Anterior cingulate cortex (tissue), 58 donors: ENCODE results near the gene FABP6.
A peak's percentile ranks its signal among the peaks of the same experiment; 100 is the strongest.

Source experiments
- DNase-seq, 58 donors: peaks; one replicate each; lab custom pipeline; 2025; lab: John Stamatoyannopoulos, UW

Gene FABP6

DNA sequence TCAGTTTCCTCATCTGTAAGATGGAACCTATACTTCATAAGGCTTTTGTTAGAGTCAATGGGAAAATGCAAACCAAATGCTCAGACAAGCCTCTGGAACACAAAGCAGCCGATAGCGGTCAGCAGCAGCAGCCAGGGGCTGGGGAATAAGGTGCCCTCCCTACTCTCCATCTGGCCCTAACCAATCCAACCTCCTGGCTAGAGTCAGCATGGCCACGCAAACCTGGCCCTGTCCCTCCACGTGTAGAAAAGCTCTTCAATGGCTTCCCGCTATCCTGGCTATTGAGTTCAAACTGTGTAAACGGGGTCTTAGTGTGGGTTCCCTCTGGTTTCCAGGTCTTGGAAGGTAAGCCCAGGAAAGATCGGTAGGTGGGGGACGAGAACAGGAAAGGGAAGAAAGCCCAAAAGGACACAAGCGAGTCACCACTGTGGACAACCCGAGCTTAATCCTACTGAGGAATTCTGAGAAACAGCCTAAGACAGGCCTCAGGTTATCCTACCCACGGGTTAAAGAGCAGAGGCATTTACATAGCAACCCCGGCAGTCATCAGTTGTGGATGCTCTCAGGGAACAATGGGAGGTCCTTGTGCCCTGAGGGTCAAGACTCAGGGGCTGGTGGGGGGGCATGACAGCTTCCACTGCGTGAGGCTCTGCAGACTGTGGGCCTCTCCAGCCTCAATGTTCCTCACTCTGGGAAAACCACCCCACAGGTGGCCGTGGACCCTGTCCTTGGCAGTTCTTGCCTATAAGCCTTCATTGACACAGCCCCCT lies 30.9 kb downstream of the FABP6 start:
- DNase-seq = no peak

DNA sequence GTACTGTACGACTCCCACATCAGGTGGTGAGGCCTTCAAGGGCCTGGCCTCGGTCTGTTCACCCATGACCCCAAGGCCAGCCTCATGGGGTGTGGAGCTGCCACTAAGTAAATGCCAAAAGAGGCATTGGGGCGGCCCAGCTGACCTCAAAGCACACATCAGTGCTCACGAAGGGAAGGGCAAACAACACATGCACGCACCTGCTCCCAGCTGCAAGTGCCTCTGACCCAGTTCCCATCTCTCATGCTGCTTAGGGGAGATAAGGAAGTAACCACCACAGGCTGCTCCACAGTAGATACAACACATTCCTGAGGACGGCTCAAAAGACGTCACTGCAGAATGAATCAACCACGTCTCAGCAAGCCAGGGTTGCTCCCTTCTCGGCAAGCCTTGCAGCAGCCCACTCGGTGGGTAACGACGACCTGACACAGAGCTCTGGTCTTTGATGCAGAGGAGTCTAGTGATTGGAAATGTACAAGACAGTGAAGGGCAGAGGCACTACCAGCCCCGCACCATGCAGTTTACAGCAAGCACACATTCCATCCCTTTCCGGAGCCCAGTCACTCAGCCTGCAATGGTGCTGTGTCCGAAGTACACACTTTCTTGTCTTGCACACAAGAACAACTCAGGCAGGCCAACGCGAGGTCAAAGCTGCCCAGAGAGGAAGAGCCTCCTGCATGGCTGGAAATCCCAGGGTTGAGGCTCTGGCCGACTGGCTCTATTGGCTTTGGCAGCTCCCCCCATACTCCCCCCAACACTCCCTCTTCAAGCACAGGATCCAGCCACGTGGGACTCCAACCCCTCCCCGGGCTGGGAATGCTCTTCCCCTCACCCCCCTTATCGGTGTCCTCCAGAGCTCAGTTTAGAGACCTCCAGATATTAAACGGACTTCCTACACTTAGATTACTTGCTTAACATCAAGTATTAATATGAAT lies 31.8 kb downstream of the FABP6 start:
- no peak for DNase-seq

DNA sequence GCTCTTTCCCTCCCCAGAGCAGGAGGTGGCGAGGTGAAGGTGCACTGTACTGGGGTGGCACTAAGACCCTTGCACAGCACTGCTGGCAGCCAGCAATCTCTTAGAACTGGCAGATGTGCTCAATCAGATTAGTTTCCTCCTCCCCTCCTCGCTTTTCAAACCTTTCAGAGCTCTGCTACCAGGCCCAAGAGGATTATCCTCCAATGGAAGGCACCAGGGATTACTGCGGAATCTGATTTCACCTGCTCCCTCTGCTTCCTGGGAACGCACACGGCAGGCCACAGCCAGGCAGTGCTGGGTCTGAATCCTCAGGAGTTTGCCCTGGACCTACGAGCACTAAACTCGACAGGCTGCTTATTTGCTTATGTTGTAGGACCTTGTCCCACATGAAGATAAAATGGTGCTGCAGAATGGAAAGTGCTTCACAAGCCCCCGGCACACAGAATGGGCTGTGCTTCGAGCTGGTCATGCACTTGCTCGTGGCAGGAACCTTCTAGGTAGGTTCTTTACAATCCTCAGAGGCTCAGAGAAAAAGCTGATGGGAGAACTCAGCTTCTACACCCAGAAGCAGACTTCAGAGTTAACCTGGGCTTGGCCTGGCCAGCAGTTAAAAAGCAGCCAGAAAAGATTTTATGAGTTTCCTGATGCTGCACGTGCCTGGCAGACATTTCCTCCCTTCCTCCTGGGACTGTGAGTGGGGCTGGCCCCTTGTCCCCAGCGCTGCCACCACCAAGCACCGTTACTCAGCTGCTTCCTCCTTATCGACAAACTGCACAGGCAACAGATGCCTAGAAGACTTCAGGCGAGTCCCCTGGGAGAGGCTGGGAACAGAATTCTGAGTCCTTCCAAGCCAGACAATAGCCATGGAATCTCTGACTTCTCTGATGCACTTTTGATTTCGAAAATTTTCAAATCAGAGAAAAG lies 33.1 kb downstream of the FABP6 start:
- no peak for DNase-seq

DNA sequence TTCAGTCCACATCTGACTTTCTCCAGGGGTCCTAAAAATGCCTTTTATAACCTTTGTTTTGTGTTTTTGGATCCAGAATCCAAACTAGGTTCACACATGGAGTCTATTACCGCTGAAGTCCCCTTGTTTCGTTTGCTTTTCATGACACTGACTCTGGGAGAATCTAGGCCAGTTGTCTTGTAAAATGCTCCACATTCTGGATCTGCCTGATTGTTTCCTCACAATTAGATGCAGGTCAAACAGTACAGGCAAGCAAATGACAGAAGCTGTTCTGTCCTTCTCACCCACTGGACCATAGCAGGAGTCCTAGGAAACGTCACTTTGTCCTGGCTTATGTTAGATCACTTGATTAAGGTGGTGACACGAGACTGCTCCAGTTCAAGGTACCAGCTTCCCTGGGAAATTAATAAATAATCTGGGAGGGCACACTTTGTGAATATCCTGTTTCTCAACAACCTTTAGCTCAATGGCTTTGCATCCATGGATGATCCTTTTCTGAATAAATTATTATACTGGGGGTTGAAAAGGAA lies 34.1 kb downstream of the FABP6 start:
- DNase-seq = no peak

DNA sequence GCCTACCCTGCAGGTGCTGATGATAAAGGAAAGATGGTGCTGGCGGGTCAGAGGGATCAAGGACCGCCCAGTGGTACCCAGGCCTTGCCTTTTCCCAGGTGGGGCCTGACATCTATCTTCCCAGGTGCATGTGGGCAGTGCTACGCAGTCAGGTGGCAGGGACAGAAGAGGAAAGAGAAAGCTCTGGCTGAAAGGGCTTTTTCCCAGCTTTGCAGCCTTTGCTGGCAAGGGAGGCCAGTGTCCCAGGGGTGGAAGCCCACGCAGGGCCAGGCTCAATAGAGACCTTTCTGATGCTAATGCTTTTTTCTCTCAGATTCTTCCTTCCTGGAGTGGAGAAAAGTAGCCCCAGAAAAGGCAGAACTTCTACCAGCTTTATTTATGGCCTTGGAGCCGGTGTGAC lies 36.7 kb downstream of the FABP6 start:
- no peak for DNase-seq

DNA sequence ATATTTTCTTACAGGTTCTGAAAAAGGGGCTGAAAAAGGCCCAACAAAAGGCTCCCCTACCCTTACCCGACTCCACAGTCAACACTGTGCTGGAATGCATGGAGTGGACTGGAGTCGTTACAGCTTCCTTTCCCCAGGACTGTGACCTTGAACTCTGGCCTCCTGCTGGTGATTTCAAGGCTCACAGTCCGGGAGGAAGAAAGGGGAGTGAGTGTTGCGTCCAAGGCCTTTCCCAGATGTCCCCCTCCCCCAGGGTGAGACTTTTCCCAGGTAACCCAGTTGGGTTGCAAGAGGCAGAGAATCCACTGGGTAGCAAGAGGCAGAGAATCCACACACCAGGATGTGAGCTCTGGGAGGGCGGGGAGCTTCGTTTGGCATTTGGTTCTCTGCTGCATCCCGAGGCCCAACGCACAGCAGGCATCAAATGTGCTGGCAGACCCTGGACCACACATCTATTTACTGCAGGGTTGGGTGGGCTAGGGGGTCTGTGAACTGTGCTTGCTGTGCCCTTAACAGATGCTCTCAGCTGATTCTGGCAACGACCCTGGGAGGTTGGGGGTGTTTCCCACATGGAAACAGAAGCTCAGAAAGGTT lies 37.5 kb downstream of the FABP6 start:
- no peak for DNase-seq

DNA sequence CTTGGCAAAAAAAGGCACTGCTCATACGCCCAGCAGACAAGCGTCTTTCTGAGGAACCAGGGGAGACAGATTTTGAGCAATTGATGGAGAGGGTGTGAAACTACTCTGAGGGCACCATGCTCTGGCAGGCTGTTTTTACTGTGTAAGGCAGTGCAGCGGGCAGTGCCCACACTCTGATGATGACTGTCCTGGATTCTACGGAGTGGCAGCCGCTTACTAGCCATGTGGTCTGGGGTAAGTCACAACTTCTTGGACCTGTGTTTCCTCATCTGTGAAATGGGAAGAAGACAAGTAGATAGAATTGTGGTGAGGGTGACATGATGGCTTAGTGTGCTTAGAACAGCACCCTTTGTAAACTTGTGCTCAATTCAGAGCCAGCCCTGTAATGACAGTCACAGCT lies 38.8 kb downstream of the FABP6 start:
- DNase-seq = no peak

DNA sequence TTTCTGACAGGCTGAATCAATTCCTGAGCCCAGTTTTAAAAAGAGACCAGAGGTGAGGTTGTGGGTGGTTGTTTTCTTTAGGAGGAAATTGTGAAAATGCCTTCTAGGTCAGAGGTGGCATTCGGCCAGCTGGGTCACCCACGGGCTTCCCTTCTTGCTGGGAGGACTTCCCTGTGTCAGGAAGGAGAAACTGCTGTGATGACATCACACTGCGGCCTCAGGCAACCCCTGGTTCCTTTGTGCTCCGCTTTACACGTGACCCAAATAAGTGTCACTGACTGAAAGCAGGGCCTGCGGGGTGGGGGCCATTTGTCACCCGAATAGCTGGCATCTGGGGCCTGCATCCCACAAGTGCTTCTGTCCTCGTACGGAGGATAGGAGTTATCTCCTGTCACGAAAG lies 39.7 kb downstream of the FABP6 start:
- peak in 42 of 58 donors; percentile 9 to 83 (median 33) for DNase-seq

DNA sequence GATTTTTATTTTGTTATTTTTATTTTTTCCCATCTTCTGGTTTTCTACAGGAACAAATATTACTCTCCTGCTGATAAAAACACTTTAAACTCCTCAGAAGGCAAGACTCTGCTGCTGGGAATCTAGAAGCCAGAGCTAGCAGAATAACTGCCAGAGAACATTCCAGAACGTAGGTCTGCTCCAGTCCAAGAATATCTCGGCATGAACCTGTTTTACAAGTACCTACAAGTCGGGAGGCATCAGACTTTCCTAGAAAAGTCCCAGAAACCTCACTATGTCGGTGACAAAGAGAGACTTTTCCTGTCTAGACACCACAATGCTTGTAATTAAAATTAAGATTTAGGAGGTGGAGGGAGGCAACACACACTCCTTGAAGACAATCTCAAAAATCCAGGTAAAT lies 41.4 kb downstream of the FABP6 start:
- DNase-seq = no peak

DNA sequence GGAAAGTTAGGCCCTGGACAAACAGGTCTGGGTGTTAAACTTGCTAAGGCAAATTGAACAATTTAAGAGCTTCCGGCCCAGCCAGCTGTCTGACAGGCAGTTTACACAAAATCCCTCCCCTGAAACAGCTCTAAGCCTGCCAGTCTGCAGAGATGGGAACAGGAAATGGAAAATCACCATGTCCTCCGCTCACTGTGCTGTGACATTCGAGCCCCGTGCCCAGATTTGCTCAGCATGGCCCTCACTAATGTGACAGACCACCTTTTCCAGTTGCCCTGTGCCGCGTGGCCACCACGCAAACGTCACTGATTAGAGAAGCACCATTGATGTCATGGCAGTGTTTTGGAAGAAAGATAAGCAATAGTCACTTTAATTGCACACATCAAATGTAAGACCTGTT lies 42.1 kb downstream of the FABP6 start:
- DNase-seq = no peak

DNA sequence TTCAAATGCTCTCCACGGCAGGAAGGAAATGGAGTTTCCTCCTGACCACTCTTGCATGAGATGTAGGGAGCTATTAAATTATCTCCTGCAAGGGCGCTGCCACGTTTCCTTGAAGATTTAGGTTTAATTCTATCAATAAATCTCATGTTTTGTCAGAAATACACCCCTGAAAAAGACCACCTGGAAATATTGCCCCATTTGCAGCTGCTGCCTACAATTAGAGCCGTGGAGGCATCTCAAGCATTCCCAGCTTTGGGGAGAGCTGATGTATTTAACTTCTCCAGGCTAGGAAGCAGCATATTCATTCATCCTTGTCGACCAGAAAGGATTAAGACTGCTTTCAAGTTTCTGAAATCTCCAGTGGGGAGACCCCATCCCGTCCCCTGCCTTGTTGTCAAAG lies 42.5 kb downstream of the FABP6 start:
- no peak for DNase-seq

DNA sequence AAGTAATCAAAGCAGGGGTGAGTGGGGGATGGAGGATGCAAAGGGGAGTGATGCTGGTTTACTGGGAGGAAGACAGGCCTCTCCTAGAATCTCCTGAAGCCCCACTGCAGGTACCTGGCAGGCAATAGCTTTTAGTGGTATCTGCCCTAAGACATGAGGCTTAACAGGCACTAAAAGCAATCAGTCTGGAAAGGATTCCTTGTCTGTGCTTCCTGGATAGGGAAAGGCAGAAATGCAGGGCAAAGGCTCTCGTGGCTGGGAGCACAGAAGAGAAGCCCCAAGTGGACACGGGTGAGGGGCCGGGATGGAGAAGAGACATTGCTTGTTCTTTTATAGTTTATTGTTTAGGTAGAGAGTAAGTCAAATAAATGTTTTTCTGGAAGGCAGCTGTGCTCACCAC lies 43.0 kb downstream of the FABP6 start:
- DNase-seq = no peak

DNA sequence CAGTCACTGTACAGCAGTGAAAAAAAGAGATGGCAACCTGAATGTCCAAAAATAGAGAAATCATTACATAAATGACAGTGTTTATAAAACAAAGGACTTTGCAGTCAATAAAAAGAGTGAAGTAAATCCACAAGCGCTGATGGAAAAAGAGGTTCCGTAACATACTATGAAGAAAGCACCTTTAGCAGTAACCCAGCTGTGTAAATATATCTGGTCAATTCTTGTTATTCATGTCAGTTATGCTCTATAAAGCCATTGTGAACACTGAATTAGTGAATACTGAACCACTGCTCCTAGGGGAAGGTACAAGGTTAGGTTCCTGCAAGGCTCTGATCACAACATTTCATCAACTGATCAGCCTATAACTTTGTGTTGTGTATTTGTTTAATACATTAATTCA lies 43.6 kb downstream of the FABP6 start:
- no peak for DNase-seq

DNA sequence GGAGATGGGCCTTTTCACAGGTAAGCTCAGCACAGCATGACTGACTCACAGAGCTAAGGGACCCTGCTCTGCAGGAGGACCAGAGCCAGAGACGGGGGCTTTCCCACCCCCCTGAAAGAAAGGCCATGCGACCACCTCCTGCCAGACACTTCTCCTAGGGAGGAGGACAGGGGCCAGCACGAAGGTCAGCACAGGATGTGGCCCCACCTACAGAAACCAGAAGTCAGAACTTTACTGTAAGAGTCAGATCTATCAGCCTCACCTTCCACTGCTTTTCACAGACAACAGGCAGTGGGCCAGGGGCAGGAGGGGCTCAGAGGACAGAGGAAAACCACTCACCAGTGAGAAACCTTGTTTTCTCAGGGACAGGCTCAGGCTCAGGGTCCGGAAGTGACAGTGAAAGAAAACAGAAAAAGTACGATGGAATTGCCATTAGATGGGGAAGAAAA lies 45.2 kb downstream of the FABP6 start:
- no peak for DNase-seq

DNA sequence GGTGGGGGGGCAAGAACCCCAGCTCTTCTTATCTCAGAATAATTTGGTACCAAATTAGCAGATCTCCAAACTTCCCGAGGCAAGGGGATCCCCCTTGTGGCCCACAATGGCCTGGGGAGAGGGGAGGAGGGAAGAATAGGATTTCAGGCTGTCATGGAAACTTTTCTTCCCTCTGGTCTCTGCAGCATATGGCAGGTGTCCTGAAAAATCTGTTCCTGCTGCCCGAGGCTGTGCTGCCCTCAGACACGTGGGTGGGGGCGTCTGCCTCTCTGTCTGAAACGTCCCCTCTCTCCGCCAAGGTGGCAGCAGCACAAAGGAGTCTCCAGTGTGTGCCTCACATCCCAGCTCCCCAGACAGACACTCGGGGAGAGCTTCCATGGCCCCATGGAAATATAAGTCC lies 49.0 kb downstream of the FABP6 start:
- peak in 2 of 58 donors; percentile 3 to 11 for DNase-seq

DNA sequence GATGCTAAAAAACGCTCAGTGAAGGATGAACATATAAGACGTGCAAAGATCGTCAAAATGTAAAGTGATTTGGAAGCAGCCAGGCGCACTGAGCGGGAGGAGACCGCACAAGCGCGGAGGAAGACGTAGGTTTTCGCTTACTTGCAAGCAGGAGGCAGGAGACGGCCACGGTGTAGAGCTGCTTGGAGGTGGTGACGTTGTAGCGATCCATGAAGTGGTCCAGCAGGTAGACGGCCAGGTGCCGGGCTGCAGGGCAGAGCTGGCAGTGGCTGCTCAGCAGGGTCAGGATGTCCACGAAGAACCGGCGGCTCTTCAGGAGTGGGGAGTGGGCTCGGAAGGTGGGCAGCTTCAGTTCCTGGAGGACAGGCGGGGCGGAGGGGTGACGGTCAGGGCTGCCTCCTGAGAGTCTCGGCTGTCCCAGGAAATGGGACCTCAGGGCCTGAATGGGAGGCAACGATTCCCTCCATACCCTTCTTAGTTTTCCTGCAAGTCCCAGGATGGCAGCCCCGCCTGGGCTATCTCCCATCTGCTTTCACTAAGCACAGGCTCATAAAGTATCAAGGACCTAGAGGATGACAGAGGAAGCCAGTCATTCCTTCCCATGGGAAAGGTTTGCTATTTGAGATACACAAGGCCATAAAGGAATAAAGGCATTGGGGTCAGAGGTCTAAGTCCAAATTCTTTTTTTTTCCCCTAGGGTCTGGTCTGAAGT lies 51.2 kb downstream of the FABP6 start:
- DNase-seq = no peak

DNA sequence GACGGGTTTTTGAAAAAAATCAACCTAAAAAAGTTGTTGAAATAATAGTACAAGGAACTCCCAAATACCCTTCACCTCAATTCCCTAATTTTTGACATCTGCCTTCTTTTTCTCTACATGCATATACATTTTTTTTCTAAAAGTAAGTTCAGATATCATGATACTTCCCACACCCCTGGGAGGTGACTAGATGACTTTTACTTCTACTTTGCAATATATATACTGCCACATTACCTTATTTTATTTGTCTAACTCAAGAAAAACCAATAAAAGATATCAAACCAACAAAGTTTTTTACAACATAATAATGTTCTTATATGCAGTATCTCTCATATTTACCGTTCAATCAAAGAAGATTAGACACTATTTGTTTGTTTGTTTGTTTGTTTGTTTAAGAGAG lies 52.0 kb downstream of the FABP6 start:
- DNase-seq = no peak

DNA sequence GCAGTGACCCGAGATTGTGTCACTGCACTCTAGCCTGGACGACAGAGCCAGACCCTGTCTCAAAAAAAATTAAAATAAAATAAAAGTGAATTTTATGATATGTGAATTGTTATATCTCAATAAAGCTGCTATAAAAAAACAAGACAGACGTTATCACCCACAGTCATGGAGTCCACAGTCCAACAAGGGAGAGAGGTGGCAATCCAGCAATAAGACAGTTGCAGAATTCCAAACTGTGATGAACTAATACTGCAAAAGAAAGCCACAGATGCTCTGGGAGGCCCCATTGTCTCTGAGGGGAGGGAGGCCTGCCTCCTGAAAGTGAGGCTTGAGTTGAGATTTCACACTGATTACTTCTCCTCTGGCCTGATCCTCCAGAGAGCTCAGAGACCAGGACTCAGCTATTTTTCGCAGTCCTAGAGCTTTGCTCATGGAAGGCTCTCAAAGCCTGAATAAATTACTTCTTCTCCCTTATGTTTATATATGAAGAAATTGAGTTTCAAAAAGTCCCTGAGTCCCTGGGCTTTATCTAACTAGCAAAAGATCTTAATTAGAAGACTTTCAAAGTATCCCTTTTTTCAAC lies 55.1 kb downstream of the FABP6 start:
- DNase-seq = no peak

DNA sequence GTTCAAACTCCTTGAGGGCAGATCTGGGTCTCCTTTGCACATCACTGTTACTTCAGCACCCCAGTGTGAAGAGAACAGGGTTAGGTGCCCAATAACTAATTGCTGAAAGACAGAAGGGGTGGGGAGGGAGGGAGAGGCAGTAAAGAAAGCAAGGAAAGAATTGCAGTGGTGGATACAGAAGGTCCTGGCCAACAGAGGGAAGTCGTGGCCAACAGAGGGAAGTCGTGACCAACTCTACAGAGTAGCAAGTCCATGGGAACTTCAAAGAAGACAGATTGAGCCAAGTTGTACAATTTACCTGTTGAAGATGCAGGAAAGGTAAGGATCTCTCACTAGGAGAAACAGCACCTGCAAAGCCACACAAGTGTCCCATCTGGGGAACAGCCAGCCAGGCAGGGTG lies 56.0 kb downstream of the FABP6 start:
- DNase-seq = no peak
